ENCODE measurements around the gene CAMTA1.

GRCh38 chr1:7343882-7344281 is 558.6 kb downstream of the CAMTA1 start:
- no peak for TF ChIP-seq POLR2A (IDR thresholded peaks at IDR 0.05; ENCODE audit: low read length)
- TF ChIP-seq GATA1 (IDR thresholded peaks at IDR 0.05; ENCODE audit: low read depth, low read length): no peak

Measured in erythroblast (primary cell).